Measurements from ENCODE around the gene KLHL35.
A peak's percentile ranks its signal among the peaks of the same experiment; 100 is the strongest.
"Not testable (repeated sequence)": the region's sequence is repeated elsewhere in the genome, so short reads cannot be mapped to it uniquely, and the experiment has no call there.

KLHL35 gene

GRCh38 chr11:75387736-75388294, 45.2 kb downstream of the KLHL35 start:
- DNase-seq = no peak

GRCh38 chr11:75386942-75387630, 45.9 kb downstream of the KLHL35 start:
- no peak for DNase-seq

- peak; percentile 67 for DNase-seq
These were observed 48.4 kb downstream of the KLHL35 start for GRCh38 chr11:75384438-75385080.

- DNase-seq = peak; percentile 33
These were observed 49.8 kb downstream of the KLHL35 start for GRCh38 chr11:75383246-75383645.

- no peak for DNase-seq
These were observed 52.1 kb downstream of the KLHL35 start for GRCh38 chr11:75380716-75381420.

- no peak for DNase-seq
These were observed 52.8 kb downstream of the KLHL35 start for GRCh38 chr11:75380245-75380644.

- DNase-seq = not testable (repeated sequence)
These were observed 54.2 kb downstream of the KLHL35 start for GRCh38 chr11:75378776-75379175.

- DNase-seq = no peak
These were observed 56.8 kb downstream of the KLHL35 start for GRCh38 chr11:75376175-75376574.

- DNase-seq = no peak
These were observed 57.4 kb downstream of the KLHL35 start for GRCh38 chr11:75375626-75376025.

- no peak for DNase-seq
These were observed 58.4 kb downstream of the KLHL35 start for GRCh38 chr11:75374646-75375045.

GRCh38 chr11:75373201-75373600, 59.8 kb downstream of the KLHL35 start:
- DNase-seq = no peak
